Upper lobe of right lung (tissue), 1 donor: ENCODE data around the gene DCUN1D3. TPM values are rescaled to one million over a fixed set of nuclear protein-coding genes. Genes with fewer than 3 reads are reported as not detected.
A peak's percentile ranks its signal among the peaks of the same experiment; 100 is the strongest.
"Not testable (repeated sequence)": the region's sequence is repeated elsewhere in the genome, so short reads cannot be mapped to it uniquely, and the experiment has no call there.

ENCODE experiments used
- ATAC-seq: fragments of 200-7000 bp; cut with Tn5 transposase; one replicate; pipeline ENCODE4 v1.9.1; 2020; ENCODE audit warnings: mild to moderate bottlenecking, moderate library complexity
- DNase-seq: peaks from one replicate; pipeline ENCODE4 v3.0.0-alpha.2; 2020
- H3K27ac ChIP-seq: fragments of 200-600 bp; one replicate; pipeline ENCODE4 v1.8.0; 2022
- H3K27me3 ChIP-seq: fragments of 200-600 bp; one replicate; pipeline ENCODE4 v1.8.0; 2022; ENCODE audit warnings: mild to moderate bottlenecking
- H3K36me3 ChIP-seq: fragments of 200-600 bp; one replicate; pipeline ENCODE4 v1.8.0; 2022
- H3K4me1 ChIP-seq: fragments of 200-600 bp; one replicate; pipeline ENCODE4 v1.8.0; 2022
- H3K4me3 ChIP-seq: fragments of 200-600 bp; one replicate; pipeline ENCODE4 v1.8.0; 2022; ENCODE audit warnings: mild to moderate bottlenecking
- H3K9me3 ChIP-seq: fragments of 200-600 bp; one replicate; pipeline ENCODE4 v1.8.0; 2022
- intact Hi-C: fragments of 100-400 bp; cut with DNase I; formaldehyde crosslinking; loops from one replicate; pipeline ENCODE4 v1.11.0; 2022
- long read RNA-seq: library from polyadenylated mRNA; unstranded; transcript quantifications from one replicate; pipeline ENCODE4 v2.0.0, GENCODE V29; 2021
- total RNA-seq: library from RNA; stranded (reverse); fragmentation: NEBNext Ultra II Directional; extraction: Animal tissue kit (Norgen Biotek cat#: 25700); gene quantifications from one replicate; pipeline ENCODE4 v1.2.1, GENCODE V29; 2021
- TF ChIP-seq, protein P1 (sequence below): fragments of 200-600 bp; IDR thresholded peaks from one replicate; pipeline ENCODE4 v1.8.0; 2022; ENCODE audit warnings: antibody characterized with exemption
- donor health status: DM: no; HTN: yes; CAD: no; lungs with severe emphysema.

The DCUN1D3 gene
- total RNA-seq, result 28.7 TPM
- long read RNA-seq, full-length matches to known transcripts, result 2 of 6 reads
- long read RNA-seq, partial matches to known transcripts, result 0 of 6 reads
- long read RNA-seq, other reads (novel, unspliced or antisense), result 4 of 6 reads

- Histone ChIP-seq H3K9me3 (no peaks in the 10 kb centered on the region), H3K27me3 (no peaks in the 10 kb centered on the region), H3K27ac (peak within 1 kb of the TSS; percentile 98), H3K36me3 (peaks cover 8% of the 10 kb centered on the region), H3K4me1 (peaks cover 61% of the 10 kb centered on the region), H3K4me3 (peak within 1 kb of the TSS; percentile 91)
- ATAC-seq (peak; percentile 90), DNase-seq (peak; percentile 97)
- TF ChIP-seq, protein P1, sequence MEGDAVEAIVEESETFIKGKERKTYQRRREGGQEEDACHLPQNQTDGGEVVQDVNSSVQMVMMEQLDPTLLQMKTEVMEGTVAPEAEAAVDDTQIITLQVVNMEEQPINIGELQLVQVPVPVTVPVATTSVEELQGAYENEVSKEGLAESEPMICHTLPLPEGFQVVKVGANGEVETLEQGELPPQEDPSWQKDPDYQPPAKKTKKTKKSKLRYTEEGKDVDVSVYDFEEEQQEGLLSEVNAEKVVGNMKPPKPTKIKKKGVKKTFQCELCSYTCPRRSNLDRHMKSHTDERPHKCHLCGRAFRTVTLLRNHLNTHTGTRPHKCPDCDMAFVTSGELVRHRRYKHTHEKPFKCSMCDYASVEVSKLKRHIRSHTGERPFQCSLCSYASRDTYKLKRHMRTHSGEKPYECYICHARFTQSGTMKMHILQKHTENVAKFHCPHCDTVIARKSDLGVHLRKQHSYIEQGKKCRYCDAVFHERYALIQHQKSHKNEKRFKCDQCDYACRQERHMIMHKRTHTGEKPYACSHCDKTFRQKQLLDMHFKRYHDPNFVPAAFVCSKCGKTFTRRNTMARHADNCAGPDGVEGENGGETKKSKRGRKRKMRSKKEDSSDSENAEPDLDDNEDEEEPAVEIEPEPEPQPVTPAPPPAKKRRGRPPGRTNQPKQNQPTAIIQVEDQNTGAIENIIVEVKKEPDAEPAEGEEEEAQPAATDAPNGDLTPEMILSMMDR, result no peak
- intact Hi-C loops, result no loop called here
These were observed at the start of gene DCUN1D3, which contains the start of gene LYRM1 for GRCh38 chr16:20900299-20901067. DCUN1D3 (minus strand) TSS chr16:20900358; CDS start chr16:20862538, 37,820 bp downstream. LYRM1 (plus strand) TSS chr16:20900771; CDS start chr16:20915556, 14,785 bp downstream.

DNA sequence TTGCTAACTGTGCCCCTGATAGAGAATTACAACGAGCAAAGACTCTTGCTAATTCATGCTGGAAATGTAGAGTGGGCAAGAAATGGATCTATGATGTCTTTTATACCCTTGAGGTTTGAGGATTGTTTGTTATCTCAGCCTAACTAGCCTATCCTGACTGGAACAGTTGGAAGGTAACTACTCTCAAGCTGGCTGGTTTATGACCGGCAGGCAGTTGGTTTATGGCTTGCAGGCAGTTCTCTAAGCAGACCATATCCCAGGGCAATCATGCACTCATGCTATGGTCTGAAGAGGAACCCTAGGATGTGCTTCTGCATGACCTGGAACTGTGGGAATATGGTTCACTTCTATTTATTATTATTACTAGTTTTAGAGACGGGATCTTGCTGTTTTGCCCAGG, 49.5 kb upstream of the DCUN1D3 start:
- no peak overlapping the region for H3K4me3 ChIP-seq
- H3K4me1 ChIP-seq, result no peaks in the 10 kb centered on the region
- no peaks in the 10 kb centered on the region for H3K27me3 ChIP-seq
- intact Hi-C loops, result no loop called here
- no peak for ATAC-seq
- H3K36me3 ChIP-seq, result no peaks in the 10 kb centered on the region
- DNase-seq, result no peak
- H3K9me3 ChIP-seq, result no peaks in the 10 kb centered on the region
- TF ChIP-seq, protein P1, result no peak
- H3K27ac ChIP-seq, result no peak overlapping the region

GRCh38 chr16:20948444-20948843, 48.3 kb upstream of the DCUN1D3 start:
- no peak for ATAC-seq
- no peak overlapping the region for H3K4me3 ChIP-seq
- no peak for DNase-seq
- no peaks in the 10 kb centered on the region for H3K27me3 ChIP-seq
- no peaks in the 10 kb centered on the region for H3K36me3 ChIP-seq
- TF ChIP-seq, protein P1, result no peak
- intact Hi-C loops, result no loop called here
- H3K27ac ChIP-seq, result no peak overlapping the region
- no peaks in the 10 kb centered on the region for H3K9me3 ChIP-seq
- H3K4me1 ChIP-seq, result no peaks in the 10 kb centered on the region

DNA sequence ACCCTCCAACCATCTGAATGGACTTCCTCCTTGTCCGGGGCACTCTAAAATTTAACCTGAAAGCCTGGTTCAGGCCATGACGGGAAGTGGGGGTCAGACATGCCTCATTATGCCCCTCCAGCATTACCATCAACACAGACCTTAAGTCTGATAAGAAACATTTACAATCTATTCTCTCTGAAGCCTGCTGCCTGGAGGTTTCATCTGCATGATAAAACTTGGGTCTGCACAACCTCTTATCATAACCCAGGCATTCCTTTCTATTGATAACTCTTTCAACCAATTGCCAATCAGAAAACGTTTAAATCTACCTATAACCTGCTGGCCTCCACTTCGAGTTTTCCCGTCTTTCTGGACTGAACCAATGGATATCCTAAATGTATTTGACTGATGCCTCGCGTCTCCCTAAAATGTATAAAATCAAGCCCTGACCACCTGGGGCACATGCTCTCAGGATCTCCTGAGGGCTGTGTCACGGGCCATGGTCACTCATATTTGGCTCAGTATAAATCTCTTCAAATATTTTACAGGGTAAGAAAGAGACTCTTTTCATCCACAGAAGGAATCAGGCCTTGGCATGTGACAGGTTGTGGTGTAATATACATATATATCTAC, 46.0 kb upstream of the DCUN1D3 start:
- no peaks in the 10 kb centered on the region for H3K9me3 ChIP-seq
- no peak for ATAC-seq
- TF ChIP-seq, protein P1, result no peak

GRCh38 chr16:20945575-20945875, 45.4 kb upstream of the DCUN1D3 start:
- ATAC-seq, H3K9me3 ChIP-seq, H3K4me3 ChIP-seq, intact Hi-C loops, H3K27me3 ChIP-seq, DNase-seq, H3K36me3 ChIP-seq, H3K4me1 ChIP-seq, H3K27ac ChIP-seq: not testable (repeated sequence)

More for the DNA sequence above, 46.0 kb upstream of the DCUN1D3 start:
- intact Hi-C loops, result no loop called here
- no peak overlapping the region for H3K4me3 ChIP-seq
- no peaks in the 10 kb centered on the region for H3K36me3 ChIP-seq
- no peak overlapping the region for H3K27ac ChIP-seq
- DNase-seq, result no peak
- H3K27me3 ChIP-seq, result no peaks in the 10 kb centered on the region
- no peaks in the 10 kb centered on the region for H3K4me1 ChIP-seq
